Esophagus squamous epithelium (tissue), 5 donors: ENCODE measurements around the gene TLDC2. TPM values are rescaled to one million over a fixed set of nuclear protein-coding genes. Genes with fewer than 3 reads are reported as not detected.

Experiments used
- DNase-seq: peaks from one replicate; lab custom pipeline; 2025; lab: John Stamatoyannopoulos, UW
- H3K27ac ChIP-seq, 4 donors: fragments of 200-600 bp; sonication (generic); one replicate each; pipeline ENCODE4 v1.5.1; 2016 to 2019; ENCODE audit warnings: mild to moderate bottlenecking in 1 of 4
- H3K27me3 ChIP-seq, 4 donors: fragments of 200-600 bp; sonication (generic); 1 replicate in 3 of 4; 2 replicates in 1 of 4; pipeline versions ENCODE4 v1.5.1 to v1.6.0; 2017 to 2021; ENCODE audit warnings: antibody characterized with exemption in 1 of 4
- H3K36me3 ChIP-seq, 3 donors: fragments of 200-600 bp; sonication (generic); one replicate each; pipeline ENCODE4 v1.5.1; 2016 to 2019
- H3K4me1 ChIP-seq, 3 donors: fragments of 200-600 bp; sonication (generic); one replicate each; pipeline ENCODE4 v1.5.1; 2017 to 2019
- H3K4me3 ChIP-seq, 4 donors: fragments of 200-600 bp; sonication (generic); 1 replicate in 3 of 4; 2 replicates in 1 of 4; pipeline ENCODE4 v1.5.1; 2016 to 2019; ENCODE audit warnings: mild to moderate bottlenecking in 2 of 4, moderate library complexity in 1 of 4
- H3K9me3 ChIP-seq, 3 donors: fragments of 200-600 bp; sonication (generic); one replicate each; pipeline ENCODE4 v1.5.1; 2016 to 2019
- CTCF ChIP-seq, 6 experiments: fragments of 450-650 bp in 4 of 6; fragments of 200-600 bp in 2 of 6; sonication (generic) in 2 of 6; IDR thresholded peaks; one replicate each; pipeline ENCODE4 v1.5.1; 2016 to 2019; ENCODE audit warnings: antibody characterized with exemption in 6 of 6, mild to moderate bottlenecking in 4 of 6, moderate library complexity in 4 of 6
- POLR2A ChIP-seq, 4 donors: fragments of 450-650 bp; IDR thresholded peaks; one replicate each; pipeline ENCODE4 v1.6.1; 2017; ENCODE audit warnings: antibody characterized with exemption in 4 of 4, mild to moderate bottlenecking in 4 of 4, moderate library complexity in 3 of 4
- WGBS, 2 donors: methylation state at CpG; one replicate each; pipeline ENCODE4 v1.1.5; 2018; 5-methylcytosine and 5-hydroxymethylcytosine counted together
- intact Hi-C: fragments of 100-400 bp; cut with DNase I; formaldehyde crosslinking; loops from one replicate; pipeline ENCODE4 v1.15.0; 2022
- total RNA-seq, 4 donors: library from RNA; depleted of rRNA; stranded (reverse); fragments of >200 nt; gene quantifications; one replicate each; pipeline ENCODE4 v1.1.0, GENCODE V29; 2016
- donor health status: DM: yes; HTN: yes; CAD: no.

Gene TLDC2
- total RNA-seq, 4 donors from 2014 or later: 0.53 to 1.1 TPM; not detected in 2

- H3K9me3 ChIP-seq: no peaks in the 10 kb centered on the region
- H3K27me3 ChIP-seq: no peaks in the 10 kb centered on the region
- TF ChIP-seq CTCF (IDR thresholded peaks at IDR 0.05) (no peak), POLR2A (IDR thresholded peaks at IDR 0.05) (no peak)
- WGBS, 2 donors: 84 to 89% methylated on average over 9 to 14 of the region's 15 CpGs
- intact Hi-C loops: no loop called here
- DNase-seq: no peak
- H3K4me3 ChIP-seq: no peak overlapping the region
- H3K27ac ChIP-seq: no peak overlapping the region
- H3K4me1 ChIP-seq: peaks cover 0 to 22% (median 9%) of the 10 kb centered on the region in 3 donors
- H3K36me3 ChIP-seq: peaks cover 0 to 54% (median 32%) of the 10 kb centered on the region in 3 donors
These were observed 13.1 kb downstream of the TLDC2 start for GRCh38 chr20:36888880-36889516.

GRCh38 chr20:36890586-36890985 is 14.6 kb downstream of the TLDC2 start:
- Histone ChIP-seq H3K27me3 (no peaks in the 10 kb centered on the region), H3K9me3 (no peaks in the 10 kb centered on the region), H3K4me1 (peaks cover 0 to 18% (median 9%) of the 10 kb centered on the region in 3 donors), H3K4me3 (no peak overlapping the region), H3K36me3 (peaks cover 0 to 70% (median 42%) of the 10 kb centered on the region in 3 donors), H3K27ac (no peak overlapping the region)
- TF ChIP-seq CTCF (IDR thresholded peaks at IDR 0.05): no peak
- TF ChIP-seq POLR2A (IDR thresholded peaks at IDR 0.05): no peak
- WGBS, 2 donors: 80 to 89% methylated on average over 8 to 9 of the region's 9 CpGs
- intact Hi-C loops: no loop called here
- no peak for DNase-seq

- intact Hi-C loops: no loop called here
- 91 to 100% methylated on average over 1 to 3 of the region's 4 CpGs for WGBS, 2 donors
- H3K4me3 ChIP-seq: no peak overlapping the region
- H3K36me3 ChIP-seq: peaks cover 0 to 76% (median 49%) of the 10 kb centered on the region in 3 donors
- no peak overlapping the region for H3K27ac ChIP-seq
- DNase-seq: no peak
- H3K27me3 ChIP-seq: no peaks in the 10 kb centered on the region
- H3K4me1 ChIP-seq: peaks cover 0 to 18% (median 9%) of the 10 kb centered on the region in 3 donors
- no peak for TF ChIP-seq POLR2A (IDR thresholded peaks at IDR 0.05)
- TF ChIP-seq CTCF (IDR thresholded peaks at IDR 0.05): no peak
- no peaks in the 10 kb centered on the region for H3K9me3 ChIP-seq
These were observed 15.3 kb downstream of the TLDC2 start for GRCh38 chr20:36891211-36891610.

GRCh38 chr20:36893801-36894200 is 17.9 kb downstream of the TLDC2 start:
- H3K9me3 ChIP-seq: no peaks in the 10 kb centered on the region
- no peak overlapping the region for H3K4me3 ChIP-seq
- H3K36me3 ChIP-seq: peaks cover 0 to 100% (median 73%) of the 10 kb centered on the region in 3 donors
- no peaks in the 10 kb centered on the region for H3K4me1 ChIP-seq
- 90 to 95% methylated on average over 3 of the region's 3 CpGs for WGBS, 2 donors
- H3K27me3 ChIP-seq: no peaks in the 10 kb centered on the region
- no peak for DNase-seq
- intact Hi-C loops: no loop called here
- H3K27ac ChIP-seq: no peak overlapping the region
- TF ChIP-seq POLR2A (IDR thresholded peaks at IDR 0.05) (no peak), CTCF (IDR thresholded peaks at IDR 0.05) (no peak)

GRCh38 chr20:36895036-36895435 is 19.1 kb downstream of the TLDC2 start:
- no peak for DNase-seq
- Histone ChIP-seq H3K4me1 (no peaks in the 10 kb centered on the region), H3K27ac (no peak overlapping the region), H3K9me3 (no peaks in the 10 kb centered on the region), H3K36me3 (peaks cover 0 to 100% (median 82%) of the 10 kb centered on the region in 3 donors), H3K4me3 (no peak overlapping the region), H3K27me3 (no peaks in the 10 kb centered on the region)
- intact Hi-C loops: no loop called here
- WGBS, 2 donors: 80 to 81% methylated on average over 2 of the region's 2 CpGs
- no peak for TF ChIP-seq POLR2A (IDR thresholded peaks at IDR 0.05)
- TF ChIP-seq CTCF (IDR thresholded peaks at IDR 0.05): no peak
